HG03064 (cell line): ENCODE measurements around the gene GPR162.

Experiments used
- ATAC-seq: cut with Tn5 transposase; IDR thresholded peaks from one replicate; pipeline ENCODE4 v1.9.1; 2021; ENCODE audit warnings: low read depth; ENCODE audit not compliant: unreplicated experiment

The GPR162 gene

GRCh38 chr12:6833189-6833890 is 11.7 kb downstream of the GPR162 start:
- no peak for ATAC-seq

DNA sequence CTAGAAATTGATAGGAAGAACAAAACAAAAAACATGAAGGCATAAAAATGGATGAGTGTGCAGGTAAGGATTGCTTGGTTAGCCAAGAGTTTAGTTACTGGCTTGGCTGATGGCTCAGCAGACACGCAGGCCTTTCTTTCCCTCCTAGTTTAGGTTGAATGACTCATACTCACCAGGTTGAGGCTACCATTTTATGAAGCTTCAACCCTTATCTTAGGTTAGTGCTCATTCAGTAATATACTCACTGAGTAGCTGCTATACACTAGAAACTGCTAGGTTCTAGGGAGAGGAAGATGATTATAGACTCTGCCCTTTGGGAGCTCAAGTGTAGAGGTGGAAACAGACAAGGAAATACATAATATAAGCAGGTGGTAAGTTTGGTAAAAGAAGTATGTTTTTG is 12.6 kb downstream of the GPR162 start:
- ATAC-seq, result no peak

GRCh38 chr12:6834873-6835272 is 13.3 kb downstream of the GPR162 start:
- ATAC-seq, result no peak

- no peak for ATAC-seq
These were observed 15.2 kb downstream of the GPR162 start for GRCh38 chr12:6836851-6837250.

GRCh38 chr12:6837370-6838060 is 15.9 kb downstream of the GPR162 start:
- no peak for ATAC-seq

DNA sequence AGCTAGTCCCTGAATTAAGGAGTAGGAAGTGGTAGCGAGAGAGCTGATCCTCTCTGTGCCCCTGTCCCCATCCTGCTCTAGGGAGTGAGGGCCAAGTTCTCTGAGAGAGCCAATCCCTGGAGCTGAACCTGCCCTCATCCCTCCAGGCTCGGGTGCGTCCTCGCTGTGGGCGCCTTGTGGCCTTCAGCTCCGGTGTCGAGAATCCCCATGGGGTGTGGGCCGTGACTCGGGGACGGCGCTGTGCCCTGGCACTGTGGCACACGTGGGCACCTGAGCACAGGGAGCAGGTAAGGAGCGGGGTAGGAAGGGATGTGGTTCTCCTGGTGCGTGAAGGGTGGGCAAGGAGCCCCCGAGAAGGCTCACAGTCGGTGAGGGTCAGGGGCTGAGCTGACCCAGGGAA is 17.2 kb downstream of the GPR162 start:
- no peak for ATAC-seq

DNA sequence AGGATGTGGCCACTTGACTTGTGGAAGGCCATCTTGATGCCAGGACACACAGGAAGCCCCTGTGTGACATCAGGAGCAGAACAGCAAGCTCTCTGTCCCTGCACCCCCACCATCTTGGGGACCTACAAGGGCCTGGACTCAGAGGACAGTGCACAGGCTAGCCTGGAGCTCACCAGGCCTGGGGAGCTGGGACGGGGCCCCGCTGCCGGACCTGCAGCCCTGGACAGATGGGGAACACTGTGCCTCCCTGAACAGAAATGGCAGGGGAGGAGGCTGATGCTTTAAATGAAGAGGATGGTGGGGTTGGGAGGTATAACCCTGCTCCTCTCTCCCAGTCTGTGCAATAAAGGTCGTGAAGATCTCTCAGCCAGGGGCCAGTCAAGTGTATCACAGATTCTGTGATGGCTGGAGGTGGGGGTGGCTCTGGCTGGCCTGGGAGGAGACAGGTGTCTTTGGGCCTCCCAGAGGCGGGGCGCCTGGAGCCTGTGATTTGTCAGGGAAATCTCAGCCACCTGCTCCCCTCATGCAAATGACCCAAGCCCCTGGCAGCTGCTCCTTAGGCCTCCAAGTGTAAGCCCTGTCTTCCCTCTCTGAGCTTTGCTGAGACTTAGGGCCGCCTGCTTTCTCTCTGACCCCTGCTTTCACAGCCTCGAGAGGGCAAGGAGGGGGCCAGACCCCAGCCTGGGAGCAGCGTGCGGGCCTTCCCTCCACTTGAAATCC is 18.0 kb downstream of the GPR162 start:
- ATAC-seq, result peak; percentile 68

- ATAC-seq, result no peak
These were observed 18.7 kb downstream of the GPR162 start for GRCh38 chr12:6840330-6840729.

- ATAC-seq, result no peak
These were observed 19.3 kb downstream of the GPR162 start, which contains the start of gene GNB3 for GRCh38 chr12:6840761-6841515. GNB3 (plus strand) TSS chr12:6840925; CDS start chr12:6841288, 363 bp downstream.

GRCh38 chr12:6842075-6842474 is 20.5 kb downstream of the GPR162 start:
- ATAC-seq, result no peak

DNA sequence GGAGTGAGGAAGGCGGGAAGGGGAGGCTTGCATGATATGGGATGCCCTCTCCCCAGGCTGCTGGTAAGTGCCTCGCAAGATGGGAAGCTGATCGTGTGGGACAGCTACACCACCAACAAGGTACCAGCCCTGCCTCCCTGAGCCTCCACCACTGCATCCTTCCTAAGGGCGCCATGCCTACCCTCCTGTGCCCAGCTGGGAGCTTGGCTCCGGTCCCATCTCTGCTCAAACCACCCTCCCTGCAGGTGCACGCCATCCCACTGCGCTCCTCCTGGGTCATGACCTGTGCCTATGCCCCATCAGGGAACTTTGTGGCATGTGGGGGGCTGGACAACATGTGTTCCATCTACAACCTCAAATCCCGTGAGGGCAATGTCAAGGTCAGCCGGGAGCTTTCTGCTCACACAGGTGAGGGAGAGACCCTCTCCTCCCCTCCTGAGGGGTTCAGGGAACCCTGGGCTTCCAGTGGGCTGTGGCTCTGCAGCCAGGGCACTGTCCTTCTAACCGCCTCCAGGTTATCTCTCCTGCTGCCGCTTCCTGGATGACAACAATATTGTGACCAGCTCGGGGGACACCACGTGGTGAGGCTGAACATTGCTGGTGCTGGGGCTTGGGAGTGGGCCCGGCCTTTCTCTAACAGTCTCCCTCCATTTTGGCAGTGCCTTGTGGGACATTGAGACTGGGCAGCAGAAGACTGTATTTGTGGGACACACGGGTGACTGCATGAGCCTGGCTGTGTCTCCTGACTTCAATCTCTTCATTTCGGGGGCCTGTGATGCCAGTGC is 21.7 kb downstream of the GPR162 start:
- ATAC-seq, result no peak

DNA sequence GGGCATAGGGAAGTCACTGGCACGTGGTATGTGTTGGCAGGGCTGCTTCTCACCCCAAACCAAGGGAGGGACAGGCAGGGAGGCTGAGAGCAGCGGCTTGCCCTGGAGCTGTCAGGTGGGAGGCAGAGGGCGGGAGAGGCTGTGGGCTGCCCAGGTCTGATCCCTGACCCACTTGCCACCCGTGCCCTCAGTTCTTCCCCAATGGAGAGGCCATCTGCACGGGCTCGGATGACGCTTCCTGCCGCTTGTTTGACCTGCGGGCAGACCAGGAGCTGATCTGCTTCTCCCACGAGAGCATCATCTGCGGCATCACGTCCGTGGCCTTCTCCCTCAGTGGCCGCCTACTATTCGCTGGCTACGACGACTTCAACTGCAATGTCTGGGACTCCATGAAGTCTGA is 23.8 kb downstream of the GPR162 start:
- ATAC-seq, result no peak

DNA sequence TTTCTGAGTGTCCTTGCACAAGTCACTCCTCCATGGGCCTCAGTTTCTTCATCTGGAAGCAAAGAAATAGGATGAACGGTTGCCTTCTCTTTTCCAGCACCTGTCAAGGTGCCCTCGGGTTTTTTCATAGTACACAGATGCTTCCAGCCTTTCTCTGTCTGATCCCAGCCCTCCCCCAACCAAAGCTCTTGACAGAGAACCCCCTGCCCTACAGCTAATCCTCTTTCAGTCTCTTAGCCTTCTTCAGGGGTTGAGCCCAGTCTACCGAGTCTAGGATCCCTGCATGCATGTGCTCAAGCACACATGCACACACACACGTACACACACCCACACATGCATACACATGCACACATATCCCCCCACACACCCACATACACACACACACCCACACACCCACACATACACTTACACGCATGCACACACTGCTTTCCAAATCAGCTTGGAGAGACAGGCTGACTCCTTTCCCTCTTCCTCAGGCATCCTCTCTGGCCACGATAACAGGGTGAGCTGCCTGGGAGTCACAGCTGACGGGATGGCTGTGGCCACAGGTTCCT is 24.8 kb downstream of the GPR162 start:
- no peak for ATAC-seq

GRCh38 chr12:6847676-6848075 is 26.1 kb downstream of the GPR162 start:
- no peak for ATAC-seq

GRCh38 chr12:6849427-6849826 is 27.8 kb downstream of the GPR162 start:
- no peak for ATAC-seq

DNA sequence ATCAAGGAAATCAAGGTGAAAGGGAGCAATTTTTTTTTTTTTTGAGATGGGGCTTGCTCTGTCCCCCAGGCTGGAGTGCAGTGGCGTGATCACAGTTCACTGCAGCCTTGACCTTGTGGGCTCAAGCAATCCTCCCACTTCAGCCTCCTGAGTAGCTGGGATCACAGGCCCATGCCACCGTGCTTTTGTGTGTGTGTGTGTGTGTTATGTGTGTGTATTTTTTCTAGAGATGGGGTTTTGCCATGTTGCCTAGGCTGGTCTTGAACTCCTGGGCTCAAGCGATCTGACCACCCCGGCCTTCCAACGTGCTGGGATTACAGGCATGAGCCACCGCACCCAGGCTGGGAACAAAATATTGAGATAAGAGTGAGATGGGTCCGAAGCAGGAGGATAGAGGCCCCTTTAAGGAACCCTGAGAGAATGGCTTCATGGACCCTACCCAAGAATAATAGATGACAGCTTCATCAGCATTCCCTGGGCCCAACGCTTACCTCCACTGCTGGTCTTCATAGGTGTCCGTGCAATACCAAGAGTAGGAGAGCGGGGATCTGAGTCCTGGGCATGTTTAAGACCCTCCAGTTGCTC is 28.4 kb downstream of the GPR162 start:
- no peak for ATAC-seq

DNA sequence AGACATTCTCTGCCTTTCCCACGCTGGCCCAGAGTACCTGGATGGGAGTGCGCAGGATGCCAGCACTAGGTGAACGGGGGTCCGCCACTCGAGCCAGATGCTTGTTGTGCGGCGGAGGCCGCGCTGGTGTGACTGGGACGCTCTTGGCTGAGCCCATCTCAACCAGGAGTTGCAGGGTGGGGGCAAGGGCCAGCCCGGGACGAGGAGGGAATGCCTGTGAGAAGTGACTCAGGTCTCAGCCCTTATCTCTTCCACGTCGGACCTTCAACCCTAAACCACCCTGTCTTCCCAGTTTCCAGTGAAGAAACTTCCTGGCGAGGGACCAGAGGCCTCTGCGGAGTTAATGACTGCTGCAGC is 29.2 kb downstream of the GPR162 start:
- ATAC-seq, result no peak

DNA sequence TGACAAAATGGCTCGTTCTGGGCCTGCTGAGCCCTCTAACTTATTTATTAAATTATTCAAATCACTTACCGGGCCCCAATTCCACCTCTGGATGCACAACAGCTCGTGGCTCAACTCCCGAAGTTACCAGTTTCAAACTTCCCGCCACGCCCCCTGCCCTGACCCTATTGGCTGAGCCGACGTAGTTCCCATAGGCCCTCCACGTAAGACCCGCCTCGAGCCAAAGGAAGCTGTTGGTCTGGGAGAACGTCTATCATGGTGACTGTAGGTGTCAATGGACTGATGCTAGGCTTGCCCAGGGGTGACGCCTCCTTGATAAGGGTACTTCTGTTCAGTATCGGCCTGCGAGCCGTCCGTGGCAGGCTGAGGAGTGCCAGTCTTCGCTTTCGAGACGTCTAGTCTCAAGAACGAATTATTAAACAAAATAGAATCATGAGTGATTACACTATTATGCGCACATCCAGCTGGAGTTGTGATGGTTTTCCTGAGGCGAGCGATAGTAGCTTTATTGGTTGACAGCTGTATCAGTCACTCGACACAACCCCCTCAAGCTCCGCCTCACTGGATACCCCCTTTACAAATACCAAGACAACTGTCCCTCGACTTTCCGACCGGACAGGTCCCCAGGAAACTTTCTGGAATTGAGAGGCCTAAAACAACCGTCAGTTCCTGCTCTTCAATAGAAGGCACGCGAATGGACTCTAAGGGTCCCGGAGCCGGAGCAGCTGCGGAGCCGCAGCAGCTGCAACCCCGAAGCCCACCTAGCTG is 29.7 kb downstream of the GPR162 start, which contains the start of gene CDCA3:
CDCA3 (minus strand) TSS at position 134 of the 768 bp plus-strand sequence. CDS start 334 bp downstream, outside the sequence.
- peak; percentile 52 for ATAC-seq
